ENCODE measurements around the gene CCNDBP1.

CCNDBP1 gene

GRCh38 chr15:43206054-43206453 lies 20.9 kb downstream of the CCNDBP1 start:
- no peak overlapping the region for H3K4me3 ChIP-seq (ENCODE audit: low read length)
- TF ChIP-seq ZNF274 (IDR thresholded peaks at IDR 0.05; ENCODE audit: low read depth, low read length), result no peak

GRCh38 chr15:43207024-43207423 lies 21.8 kb downstream of the CCNDBP1 start:
- no peak overlapping the region for H3K4me3 ChIP-seq (ENCODE audit: low read length)
- no peak for TF ChIP-seq ZNF274 (IDR thresholded peaks at IDR 0.05; ENCODE audit: low read depth, low read length)

GRCh38 chr15:43208052-43209002 lies 23.1 kb downstream of the CCNDBP1 start:
- no peak overlapping the region for H3K4me3 ChIP-seq (ENCODE audit: low read length)

GRCh38 chr15:43209059-43209824 lies 24.0 kb downstream of the CCNDBP1 start:
- no peak for TF ChIP-seq ZNF274 (IDR thresholded peaks at IDR 0.05; ENCODE audit: low read depth, low read length)
- H3K4me3 ChIP-seq (ENCODE audit: low read length), result no peak overlapping the region

More at GRCh38 chr15:43208052-43209002, 23.1 kb downstream of the CCNDBP1 start:
- no peak for TF ChIP-seq ZNF274 (IDR thresholded peaks at IDR 0.05; ENCODE audit: low read depth, low read length)

- no peak for TF ChIP-seq ZNF274 (IDR thresholded peaks at IDR 0.05; ENCODE audit: low read depth, low read length)
- no peak overlapping the region for H3K4me3 ChIP-seq (ENCODE audit: low read length)
Observed at GRCh38 chr15:43210172-43210745, 25.1 kb downstream of the CCNDBP1 start.

GRCh38 chr15:43210807-43211206 lies 25.6 kb downstream of the CCNDBP1 start:
- TF ChIP-seq ZNF274 (IDR thresholded peaks at IDR 0.05; ENCODE audit: low read depth, low read length), result no peak
- no peak overlapping the region for H3K4me3 ChIP-seq (ENCODE audit: low read length)

- no peak for TF ChIP-seq ZNF274 (IDR thresholded peaks at IDR 0.05; ENCODE audit: low read depth, low read length)
- H3K4me3 ChIP-seq (ENCODE audit: low read length), result no peak overlapping the region
Observed at GRCh38 chr15:43211224-43211735, 26.1 kb downstream of the CCNDBP1 start.

- TF ChIP-seq ZNF274 (IDR thresholded peaks at IDR 0.05; ENCODE audit: low read depth, low read length), result no peak
- no peak overlapping the region for H3K4me3 ChIP-seq (ENCODE audit: low read length)
Observed at GRCh38 chr15:43212299-43212698, 27.1 kb downstream of the CCNDBP1 start.

GRCh38 chr15:43212951-43213350 lies 27.7 kb downstream of the CCNDBP1 start:
- TF ChIP-seq ZNF274 (IDR thresholded peaks at IDR 0.05; ENCODE audit: low read depth, low read length), result no peak
- no peak overlapping the region for H3K4me3 ChIP-seq (ENCODE audit: low read length)

GRCh38 chr15:43213466-43213865 lies 28.3 kb downstream of the CCNDBP1 start:
- TF ChIP-seq ZNF274 (IDR thresholded peaks at IDR 0.05; ENCODE audit: low read depth, low read length), result no peak

GRCh38 chr15:43214169-43214568 lies 29.0 kb downstream of the CCNDBP1 start:
- H3K4me3 ChIP-seq (ENCODE audit: low read length), result no peak overlapping the region
- no peak for TF ChIP-seq ZNF274 (IDR thresholded peaks at IDR 0.05; ENCODE audit: low read depth, low read length)

More at GRCh38 chr15:43213466-43213865, 28.3 kb downstream of the CCNDBP1 start:
- no peak overlapping the region for H3K4me3 ChIP-seq (ENCODE audit: low read length)

- H3K4me3 ChIP-seq (ENCODE audit: low read length), result no peak overlapping the region
- TF ChIP-seq ZNF274 (IDR thresholded peaks at IDR 0.05; ENCODE audit: low read depth, low read length), result no peak
Observed at GRCh38 chr15:43214592-43215295, 29.5 kb downstream of the CCNDBP1 start.

- TF ChIP-seq ZNF274 (IDR thresholded peaks at IDR 0.05; ENCODE audit: low read depth, low read length), result no peak
- H3K4me3 ChIP-seq (ENCODE audit: low read length), result no peak overlapping the region
Observed at GRCh38 chr15:43215961-43216360, 30.8 kb downstream of the CCNDBP1 start.
